SU-DHL-6 (cell line): ENCODE results near the gene PLCB1.

ENCODE experiments used
- CTCF ChIP-seq: fragments of 200-600 bp; sonication (generic); IDR thresholded peaks from one replicate; pipeline ENCODE4 v1.5.1; 2017; ENCODE audit warnings: antibody characterized with exemption, mild to moderate bottlenecking, low read length, moderate library complexity; ENCODE audit not compliant: insufficient read depth, poor library complexity, severe bottlenecking
- EZH2phosphoT487 ChIP-seq: fragments of 200-600 bp; sonication (generic), shearing (Covaris generic); conservative IDR thresholded peaks from 2 replicates; pipeline ENCODE4 v1.6.1; 2018; ENCODE audit warnings: mild to moderate bottlenecking, antibody characterized with exemption, low read length, moderate library complexity, mixed read lengths

GRCh38 chr20:8406391-8406790 lies 274.3 kb downstream of the PLCB1 start:
- no peak for TF ChIP-seq CTCF
- TF ChIP-seq EZH2phosphoT487: no peak
